ENCODE measurements around the gene SHFL. TPM values are rescaled to one million over a fixed set of nuclear protein-coding genes. Genes with fewer than 3 reads are reported as not detected.

Gene SHFL
- polyA plus RNA-seq, 1 experiment, result 42.2 TPM

DNA sequence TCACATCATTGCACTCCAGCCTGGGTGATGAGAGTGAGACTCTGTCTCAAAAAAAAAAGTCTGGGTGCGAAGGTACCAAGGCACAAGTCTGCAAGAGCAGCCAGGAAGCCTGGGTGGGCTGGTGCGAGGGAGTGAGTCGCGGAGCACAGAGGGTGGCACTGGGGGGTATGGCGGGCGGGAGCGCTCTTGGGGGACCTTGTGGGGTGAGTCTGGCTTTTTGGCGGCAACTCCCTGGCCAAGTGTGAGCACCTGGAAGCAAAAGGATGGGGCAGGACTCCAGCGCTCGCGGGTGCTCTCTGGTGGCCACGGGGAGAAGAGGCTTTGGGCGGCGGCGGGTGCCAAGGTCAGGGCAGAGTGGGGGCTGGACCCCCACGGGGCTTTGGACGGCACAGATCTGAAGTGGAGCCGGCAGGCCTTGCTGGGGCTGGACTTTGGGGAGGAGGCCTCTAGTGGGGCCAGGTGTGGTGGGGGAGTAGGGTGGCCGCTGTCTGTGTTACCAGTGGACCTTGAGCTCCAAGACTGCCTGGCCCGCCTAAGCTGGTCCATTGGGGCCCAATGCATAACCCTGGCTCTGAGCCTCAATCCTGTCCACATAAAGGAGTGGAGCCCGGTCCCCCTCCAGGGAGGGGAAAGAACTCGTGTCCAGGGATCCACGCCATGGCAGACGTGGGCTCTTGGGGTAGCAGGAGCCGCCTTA lies 26.9 kb downstream of the SHFL start:
- TF ChIP-seq, protein P1, sequence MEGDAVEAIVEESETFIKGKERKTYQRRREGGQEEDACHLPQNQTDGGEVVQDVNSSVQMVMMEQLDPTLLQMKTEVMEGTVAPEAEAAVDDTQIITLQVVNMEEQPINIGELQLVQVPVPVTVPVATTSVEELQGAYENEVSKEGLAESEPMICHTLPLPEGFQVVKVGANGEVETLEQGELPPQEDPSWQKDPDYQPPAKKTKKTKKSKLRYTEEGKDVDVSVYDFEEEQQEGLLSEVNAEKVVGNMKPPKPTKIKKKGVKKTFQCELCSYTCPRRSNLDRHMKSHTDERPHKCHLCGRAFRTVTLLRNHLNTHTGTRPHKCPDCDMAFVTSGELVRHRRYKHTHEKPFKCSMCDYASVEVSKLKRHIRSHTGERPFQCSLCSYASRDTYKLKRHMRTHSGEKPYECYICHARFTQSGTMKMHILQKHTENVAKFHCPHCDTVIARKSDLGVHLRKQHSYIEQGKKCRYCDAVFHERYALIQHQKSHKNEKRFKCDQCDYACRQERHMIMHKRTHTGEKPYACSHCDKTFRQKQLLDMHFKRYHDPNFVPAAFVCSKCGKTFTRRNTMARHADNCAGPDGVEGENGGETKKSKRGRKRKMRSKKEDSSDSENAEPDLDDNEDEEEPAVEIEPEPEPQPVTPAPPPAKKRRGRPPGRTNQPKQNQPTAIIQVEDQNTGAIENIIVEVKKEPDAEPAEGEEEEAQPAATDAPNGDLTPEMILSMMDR (IDR thresholded peaks at IDR 0.05; ENCODE audit: insufficient read depth, low read depth, low read length), result peak; percentile 79
- H3K36me3 ChIP-seq (ENCODE audit: control insufficient read depth, insufficient read depth, low read length), result peaks cover 54% of the 10 kb centered on the region
- H3K4me3 ChIP-seq (ENCODE audit: low read depth, low read length), result no peak overlapping the region
- H3K27me3 ChIP-seq (ENCODE audit: control insufficient read depth, insufficient read depth, low read length), result no peaks in the 10 kb centered on the region
- CTCF ChIA-PET, result interaction anchor here (0.6 to 1.6 kb wide), 9 partner anchors 9 to 183 kb away, joined by 3 to 6 read pairs (median 3); partner anchors contain the start of gene MRPL4
- POLR2A ChIA-PET, result interaction anchor here (0.6 kb wide), 1 partner anchor 392 kb away, joined by 3 read pairs; no protein-coding TSS in a partner anchor
- DNase-seq (ENCODE audit: low read depth), result no peak

DNA sequence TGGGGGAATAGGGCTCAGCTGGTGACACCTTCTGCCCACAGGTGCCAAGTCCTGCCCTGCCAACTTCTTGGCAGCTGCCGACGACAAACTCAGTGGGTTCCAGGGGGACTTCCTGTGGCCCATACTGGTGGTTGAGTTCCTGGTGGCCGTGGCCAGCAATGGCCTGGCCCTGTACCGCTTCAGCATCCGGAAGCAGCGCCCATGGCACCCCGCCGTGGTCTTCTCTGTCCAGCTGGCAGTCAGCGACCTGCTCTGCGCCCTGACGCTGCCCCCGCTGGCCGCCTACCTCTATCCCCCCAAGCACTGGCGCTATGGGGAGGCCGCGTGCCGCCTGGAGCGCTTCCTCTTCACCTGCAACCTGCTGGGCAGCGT lies 27.5 kb downstream of the SHFL start:
- Histone ChIP-seq H3K36me3 (ENCODE audit: control insufficient read depth, insufficient read depth, low read length) (peaks cover 50% of the 10 kb centered on the region), H3K27me3 (ENCODE audit: control insufficient read depth, insufficient read depth, low read length) (no peaks in the 10 kb centered on the region), H3K4me3 (ENCODE audit: low read depth, low read length) (no peak overlapping the region)
- ChIA-PET CTCF (interaction anchor here (0.6 to 2.7 kb wide), 10 partner anchors 9 to 183 kb away, joined by 3 to 7 read pairs (median 4); partner anchors contain the start of gene MRPL4), POLR2A (no interaction called here)
- TF ChIP-seq, protein P1 (IDR thresholded peaks at IDR 0.05; ENCODE audit: insufficient read depth, low read depth, low read length), result no peak
- DNase-seq (ENCODE audit: low read depth), result no peak

DNA sequence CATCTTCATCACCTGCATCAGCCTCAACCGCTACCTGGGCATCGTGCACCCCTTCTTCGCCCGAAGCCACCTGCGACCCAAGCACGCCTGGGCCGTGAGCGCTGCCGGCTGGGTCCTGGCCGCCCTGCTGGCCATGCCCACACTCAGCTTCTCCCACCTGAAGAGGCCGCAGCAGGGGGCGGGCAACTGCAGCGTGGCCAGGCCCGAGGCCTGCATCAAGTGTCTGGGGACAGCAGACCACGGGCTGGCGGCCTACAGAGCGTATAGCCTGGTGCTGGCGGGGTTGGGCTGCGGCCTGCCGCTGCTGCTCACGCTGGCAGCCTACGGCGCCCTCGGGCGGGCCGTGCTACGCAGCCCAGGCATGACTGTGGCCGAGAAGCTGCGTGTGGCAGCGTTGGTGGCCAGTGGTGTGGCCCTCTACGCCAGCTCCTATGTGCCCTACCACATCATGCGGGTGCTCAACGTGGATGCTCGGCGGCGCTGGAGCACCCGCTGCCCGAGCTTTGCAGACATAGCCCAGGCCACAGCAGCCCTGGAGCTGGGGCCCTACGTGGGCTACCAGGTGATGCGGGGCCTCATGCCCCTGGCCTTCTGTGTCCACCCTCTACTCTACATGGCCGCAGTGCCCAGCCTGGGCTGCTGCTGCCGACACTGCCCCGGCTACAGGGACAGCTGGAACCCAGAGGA lies 28.0 kb downstream of the SHFL start:
- no peak for DNase-seq (ENCODE audit: low read depth)
- TF ChIP-seq, protein P1 (IDR thresholded peaks at IDR 0.05; ENCODE audit: insufficient read depth, low read depth, low read length), result no peak
- POLR2A ChIA-PET, result interaction anchor here (0.6 kb wide), 1 partner anchor 195 kb away, joined by 5 read pairs; no protein-coding TSS in a partner anchor
- Histone ChIP-seq H3K4me3 (ENCODE audit: low read depth, low read length) (no peak overlapping the region), H3K27me3 (ENCODE audit: control insufficient read depth, insufficient read depth, low read length) (no peaks in the 10 kb centered on the region), H3K36me3 (ENCODE audit: control insufficient read depth, insufficient read depth, low read length) (peaks cover 50% of the 10 kb centered on the region)
- CTCF ChIA-PET, result interaction anchor here (0.6 to 2.7 kb wide), 8 partner anchors 8 to 184 kb away, joined by 3 to 7 read pairs (median 4); partner anchors contain the start of genes MRPL4 and PPAN

DNA sequence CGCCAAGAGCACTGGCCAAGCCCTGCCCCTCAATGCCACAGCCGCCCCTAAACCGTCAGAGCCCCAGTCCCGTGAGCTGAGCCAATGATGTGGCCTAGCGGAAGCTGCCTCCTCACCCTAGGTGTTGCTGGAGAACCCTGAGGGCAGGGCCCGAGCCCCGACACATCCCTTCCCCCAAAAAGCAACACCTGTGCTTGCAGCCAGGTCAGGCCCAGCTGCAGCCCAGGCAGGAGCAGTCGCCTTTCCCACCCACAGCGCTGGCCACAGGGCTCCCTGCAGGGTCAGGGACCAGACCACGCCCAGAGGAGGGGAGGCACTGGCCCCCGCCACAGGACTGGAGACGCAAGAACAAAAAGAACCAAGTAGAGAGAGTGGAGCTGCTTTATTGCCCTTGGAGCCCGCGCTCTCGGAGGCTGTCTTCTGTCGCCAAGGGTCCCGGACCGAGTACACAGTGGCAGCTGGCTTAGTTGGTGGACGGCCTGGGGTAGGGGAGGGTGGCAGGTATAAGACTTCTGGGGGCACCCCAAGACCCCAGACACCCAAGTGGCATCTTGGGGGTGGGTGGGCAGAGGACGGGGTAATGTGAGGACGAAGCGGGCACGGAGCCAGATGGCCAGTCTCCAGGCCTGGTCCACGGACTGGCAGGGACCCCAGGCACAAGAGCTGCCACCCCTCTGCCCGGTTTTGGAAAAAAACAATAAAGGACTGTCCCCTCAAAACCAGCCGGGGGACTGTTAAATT lies 28.7 kb downstream of the SHFL start:
- Histone ChIP-seq H3K4me3 (ENCODE audit: low read depth, low read length) (no peak overlapping the region), H3K36me3 (ENCODE audit: control insufficient read depth, insufficient read depth, low read length) (peaks cover 44% of the 10 kb centered on the region), H3K27me3 (ENCODE audit: control insufficient read depth, insufficient read depth, low read length) (no peaks in the 10 kb centered on the region)
- no peak for DNase-seq (ENCODE audit: low read depth)
- ChIA-PET POLR2A (interaction anchor here (0.6 kb wide), 2 partner anchors 62 to 195 kb away, joined by 5 read pairs; no protein-coding TSS in a partner anchor), CTCF (interaction anchor here (0.6 to 2.7 kb wide), 4 partner anchors 9 to 184 kb away, joined by 3 to 7 read pairs (median 5); partner anchors contain the start of gene PPAN)
- TF ChIP-seq, protein P1 (IDR thresholded peaks at IDR 0.05; ENCODE audit: insufficient read depth, low read depth, low read length), result no peak
